Fibroblast of villous mesenchyme (primary cell): ENCODE measurements around the gene PADI2. TPM values are rescaled to one million over a fixed set of nuclear protein-coding genes. Genes with fewer than 3 reads are reported as not detected.

ENCODE experiments used
- DNase-seq: peaks from one replicate; pipeline ENCODE4 v3.0.0-alpha.2; 2010; ENCODE audit warnings: low read depth
- H3K4me3 ChIP-seq: 2 replicates; pipeline ENCODE4 v1.5.1; 2011; ENCODE audit warnings: low read depth, mild to moderate bottlenecking, low read length
- total RNA-seq: library from RNA; depleted of rRNA; stranded (reverse); fragments of >200 nt; gene quantifications from 2 replicates; pipeline ENCODE4 v1.2.3, GENCODE V29; 2012
- TF ChIP-seq, protein P1 (sequence below): IDR thresholded peaks from 2 replicates; pipeline ENCODE4 v1.5.1; 2012; ENCODE audit warnings: low read depth, mild to moderate bottlenecking, low read length; ENCODE audit not compliant: insufficient read depth

The PADI2 gene
- total RNA-seq, 1 donor, result 0.43 TPM

DNA sequence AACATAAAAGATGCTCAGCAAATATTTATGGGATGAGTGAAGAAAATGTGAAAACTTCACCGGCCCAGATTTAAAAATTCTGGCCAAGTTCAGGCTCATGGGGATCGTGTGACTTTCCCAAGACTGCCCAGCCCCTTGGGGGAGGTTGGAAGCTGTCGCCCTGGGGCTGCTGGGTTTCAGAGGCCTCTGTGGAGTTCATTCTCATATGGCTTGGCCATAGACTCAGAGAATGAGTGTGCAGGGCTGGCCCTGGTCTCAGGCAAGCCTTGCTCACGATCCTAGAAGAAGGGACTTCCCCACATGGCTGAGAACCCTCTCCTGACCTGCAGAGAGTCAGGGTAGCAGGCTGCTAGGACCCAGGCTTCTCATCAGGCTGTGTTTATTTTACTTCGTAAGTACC lies 24.6 kb downstream of the PADI2 start:
- H3K4me3 ChIP-seq, result no peak overlapping the region
- no peak for DNase-seq
- TF ChIP-seq, protein P1, sequence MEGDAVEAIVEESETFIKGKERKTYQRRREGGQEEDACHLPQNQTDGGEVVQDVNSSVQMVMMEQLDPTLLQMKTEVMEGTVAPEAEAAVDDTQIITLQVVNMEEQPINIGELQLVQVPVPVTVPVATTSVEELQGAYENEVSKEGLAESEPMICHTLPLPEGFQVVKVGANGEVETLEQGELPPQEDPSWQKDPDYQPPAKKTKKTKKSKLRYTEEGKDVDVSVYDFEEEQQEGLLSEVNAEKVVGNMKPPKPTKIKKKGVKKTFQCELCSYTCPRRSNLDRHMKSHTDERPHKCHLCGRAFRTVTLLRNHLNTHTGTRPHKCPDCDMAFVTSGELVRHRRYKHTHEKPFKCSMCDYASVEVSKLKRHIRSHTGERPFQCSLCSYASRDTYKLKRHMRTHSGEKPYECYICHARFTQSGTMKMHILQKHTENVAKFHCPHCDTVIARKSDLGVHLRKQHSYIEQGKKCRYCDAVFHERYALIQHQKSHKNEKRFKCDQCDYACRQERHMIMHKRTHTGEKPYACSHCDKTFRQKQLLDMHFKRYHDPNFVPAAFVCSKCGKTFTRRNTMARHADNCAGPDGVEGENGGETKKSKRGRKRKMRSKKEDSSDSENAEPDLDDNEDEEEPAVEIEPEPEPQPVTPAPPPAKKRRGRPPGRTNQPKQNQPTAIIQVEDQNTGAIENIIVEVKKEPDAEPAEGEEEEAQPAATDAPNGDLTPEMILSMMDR, result no peak

DNA sequence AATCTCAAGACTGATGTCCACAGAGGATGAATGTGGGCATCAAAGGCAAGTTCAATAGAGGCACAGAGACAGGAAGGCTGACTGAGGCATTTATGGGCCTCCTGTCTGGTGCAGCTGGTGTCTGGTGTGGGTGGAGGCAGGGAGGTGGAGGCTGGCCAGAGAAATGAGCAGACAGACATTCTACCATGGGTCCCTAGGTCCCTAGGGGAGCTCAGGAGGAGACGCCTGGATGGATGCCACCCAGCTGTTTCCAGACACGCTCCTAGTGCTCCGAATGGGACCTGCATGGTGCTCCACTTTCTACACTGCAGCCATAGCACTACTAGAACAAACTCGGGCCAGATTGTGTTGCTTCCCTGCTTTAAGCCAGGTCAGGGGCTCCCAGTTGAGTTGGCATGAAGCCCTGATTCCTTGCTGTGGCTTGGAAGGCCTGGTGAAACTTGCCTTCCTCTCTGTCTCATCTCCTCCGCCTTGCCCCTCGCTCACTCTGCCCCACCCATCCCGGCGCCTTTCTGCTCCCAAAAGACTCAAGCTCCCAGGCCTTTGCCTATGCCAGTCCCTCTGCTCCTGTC lies 25.3 kb downstream of the PADI2 start:
- TF ChIP-seq, protein P1, result no peak
- H3K4me3 ChIP-seq, result no peak overlapping the region
- DNase-seq, result no peak

DNA sequence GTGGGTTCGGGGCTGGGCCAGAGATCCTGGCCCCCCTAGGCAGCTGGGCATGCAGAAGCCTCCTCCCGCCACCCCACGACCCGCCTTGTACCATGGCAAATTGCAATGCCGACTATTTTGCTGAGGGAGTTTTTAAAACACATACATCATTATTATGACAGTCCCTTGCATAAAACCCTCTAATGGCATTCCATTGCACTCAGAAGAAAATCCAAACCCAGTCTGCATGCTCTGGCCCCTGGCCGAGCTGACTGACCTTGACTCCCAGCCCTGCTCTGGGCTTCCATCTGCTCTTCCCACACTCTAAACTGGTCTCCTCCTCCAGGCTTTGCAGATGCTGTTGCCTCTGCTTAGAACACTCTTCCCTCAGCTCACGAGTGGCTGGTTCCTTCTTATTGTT lies 28.0 kb downstream of the PADI2 start:
- no peak overlapping the region for H3K4me3 ChIP-seq
- DNase-seq, result no peak
- TF ChIP-seq, protein P1, result no peak

DNA sequence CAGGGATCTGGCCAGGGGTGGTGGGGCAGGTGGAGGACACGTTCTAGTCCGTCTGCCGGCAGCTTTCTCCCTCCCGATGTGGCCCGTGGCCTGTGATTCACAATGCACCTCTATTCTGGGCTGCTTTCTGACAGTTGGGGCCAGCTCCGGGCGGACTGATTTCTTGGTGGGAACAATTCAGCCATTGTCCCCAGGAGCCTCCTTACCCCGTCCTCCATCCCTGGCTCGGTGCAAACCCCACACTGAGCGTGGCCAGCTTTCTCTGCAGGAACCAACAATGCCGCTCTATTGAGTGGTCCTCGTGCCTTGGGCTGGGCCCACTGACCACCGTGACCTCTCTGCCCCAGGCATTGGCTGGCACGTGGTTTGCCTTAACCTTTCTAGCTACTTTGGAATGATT lies 29.7 kb downstream of the PADI2 start:
- H3K4me3 ChIP-seq, result no peak overlapping the region
- no peak for DNase-seq
- TF ChIP-seq, protein P1, result no peak

DNA sequence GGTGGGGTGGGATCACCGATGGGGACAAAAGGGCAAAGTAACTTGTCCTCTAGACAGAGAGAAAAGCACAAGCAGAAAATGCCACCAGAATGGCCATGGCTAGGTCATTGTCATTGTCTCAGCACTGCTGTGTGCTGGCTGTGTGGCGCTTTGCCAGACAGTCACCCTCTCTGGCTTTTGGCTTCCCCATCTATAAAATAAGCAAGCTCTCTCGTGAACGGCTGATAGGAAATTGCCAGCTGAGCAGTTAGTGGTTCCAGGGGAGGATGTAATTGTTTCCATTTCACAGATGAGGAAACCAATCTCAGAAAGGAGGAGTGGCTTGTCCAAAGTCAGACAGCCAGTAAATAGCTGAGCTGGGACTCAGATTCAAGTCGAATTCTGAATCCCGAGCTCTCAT lies 32.5 kb downstream of the PADI2 start:
- TF ChIP-seq, protein P1, result no peak
- no peak for DNase-seq
- no peak overlapping the region for H3K4me3 ChIP-seq

DNA sequence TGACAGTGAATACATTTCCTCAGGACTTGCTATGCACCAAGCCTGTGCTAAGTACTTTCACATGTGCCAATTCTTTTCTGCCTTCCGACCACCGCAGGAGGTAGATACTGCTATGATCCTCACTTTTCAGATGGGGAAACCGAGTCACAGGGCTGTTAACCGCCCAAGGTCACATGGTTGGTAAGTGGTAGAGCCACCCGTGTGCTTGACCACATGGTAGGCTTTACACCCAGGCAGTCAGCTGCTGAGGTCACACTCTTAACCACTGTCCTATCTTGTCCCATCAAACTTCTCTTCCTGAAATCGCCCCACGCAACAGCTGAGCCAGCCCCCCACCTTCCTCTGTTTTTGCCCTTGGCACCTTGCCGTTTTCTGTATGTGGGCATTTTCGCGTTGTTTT lies 34.5 kb downstream of the PADI2 start:
- TF ChIP-seq, protein P1, result no peak
- H3K4me3 ChIP-seq, result no peak overlapping the region
- no peak for DNase-seq

DNA sequence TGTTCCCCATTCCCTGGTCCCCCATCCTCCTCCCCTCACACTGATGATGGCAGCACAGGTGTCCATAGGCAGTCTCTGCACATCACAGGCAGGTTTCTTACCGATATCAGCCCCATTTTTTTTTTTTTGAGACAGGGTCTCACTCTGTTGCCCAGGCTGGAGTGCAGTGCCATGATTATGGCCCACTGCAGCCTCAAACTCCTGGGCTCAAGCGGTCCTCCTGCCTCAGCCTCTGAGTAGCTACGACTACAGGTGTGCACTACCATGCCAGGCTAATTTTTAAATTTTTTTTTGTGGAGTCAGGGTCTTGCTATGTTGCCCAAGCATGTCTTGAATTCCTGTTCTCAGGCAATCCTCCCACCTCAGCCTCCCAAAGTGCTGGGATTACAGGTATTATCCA lies 36.5 kb downstream of the PADI2 start:
- no peak overlapping the region for H3K4me3 ChIP-seq
- TF ChIP-seq, protein P1, result no peak
- no peak for DNase-seq
